ENCODE results near the gene KRABD2. TPM values are rescaled to one million over a fixed set of nuclear protein-coding genes. Genes with fewer than 3 reads are reported as not detected.

The KRABD2 gene

Other genes starting within 250 kb of the KRABD2 start
- 10 to 100 TPM; 26.9 to 28.7 TPM for gene PER1, start 224.3 kb downstream of the KRABD2 start, total RNA-seq
- gene VAMP2, start 213.8 kb downstream of the KRABD2 start, total RNA-seq = 10 to 100 TPM; 71.1 to 79.1 TPM
- gene TMEM107, start 200.3 kb downstream of the KRABD2 start, total RNA-seq = 10 to 100 TPM; 34.8 to 37.2 TPM
- gene BORCS6, start 186.5 kb downstream of the KRABD2 start, total RNA-seq = 10 to 100 TPM; 12.2 to 12.9 TPM
- gene AURKB, start 166.1 kb downstream of the KRABD2 start, total RNA-seq = 100 to 1,000 TPM; 188 to 224 TPM
- gene CTC1, start 128.6 kb downstream of the KRABD2 start, total RNA-seq = 100 to 1,000 TPM; 125 to 126 TPM
- 10 to 100 TPM; 54.0 to 60.4 TPM for gene PFAS, start 127.4 kb downstream of the KRABD2 start, total RNA-seq
- gene RANGRF, start 88.0 kb downstream of the KRABD2 start, total RNA-seq = 10 to 100 TPM; 41.2 to 48.9 TPM
- gene SLC25A35, start 81.3 kb downstream of the KRABD2 start, total RNA-seq = 10 to 100 TPM; 11.7 to 12.4 TPM
- not detected for gene ARHGEF15, start 66.5 kb downstream of the KRABD2 start, total RNA-seq
- not detected for gene ODF4, start 36.9 kb downstream of the KRABD2 start, total RNA-seq
- gene RPL26, start 6.5 kb upstream of the KRABD2 start, total RNA-seq = 1,000 to 10,000 TPM; 2,050 to 2,305 TPM
- gene RNF222, start 21.1 kb upstream of the KRABD2 start, total RNA-seq = under 1 TPM; 0.10 to 0.12 TPM
- 10 to 100 TPM; 59.7 to 65.5 TPM for gene NDEL1, start 59.2 kb upstream of the KRABD2 start, total RNA-seq